H1 (cell line): ENCODE data around the gene KDM6B. TPM values are rescaled to one million over a fixed set of nuclear protein-coding genes. Genes with fewer than 3 reads are reported as not detected.

Source experiments
- CTCF ChIA-PET: fragments of 300-600 bp; sonication (Branson Sonifier 250); formaldehyde crosslinking; loops from one replicate; lab custom pipeline; 2021; ENCODE audit not compliant: partially characterized antibody; lab: Charles Lee
- POLR2A ChIA-PET: fragments of 300-600 bp; sonication (Branson Sonifier 250); formaldehyde crosslinking; loops from one replicate; lab custom pipeline; 2021; ENCODE audit warnings: inconsistent platforms; ENCODE audit not compliant: partially characterized antibody; lab: Charles Lee
- DNase-seq, 2 experiments: peaks; one replicate each; pipeline versions ENCODE4 v3.0.0 to v3.0.0-alpha.2; 2010 to 2022; ENCODE audit warnings: low spot score in 2 of 2, low read depth in 1 of 2, mixed read lengths in 1 of 2
- FAIRE-seq: peaks from 2 replicates; lab custom pipeline; 2011; peaks lifted over from hg19 to GRCh38; lab: Jason Lieb, UNC
- H2AFZ ChIP-seq: 2 replicates; pipeline ENCODE4 v1.8.1; 2012; ENCODE audit warnings: low read length, inconsistent platforms
- H2AK5ac ChIP-seq: 2 replicates; pipeline ENCODE4 v1.6.1; 2013; ENCODE audit warnings: low read depth, low read length
- H2BK120ac ChIP-seq: replicated peaks from 2 replicates; pipeline ENCODE3; 2013; ENCODE audit warnings: low read depth, low read length, inconsistent platforms
- H2BK12ac ChIP-seq: 2 replicates; pipeline ENCODE4 v1.6.1; 2013; ENCODE audit warnings: low read depth, low read length
- H2BK15ac ChIP-seq: 2 replicates; pipeline ENCODE4 v1.6.1; 2013; ENCODE audit warnings: low read length
- H2BK20ac ChIP-seq: 2 replicates; pipeline ENCODE4 v1.6.1; 2013; ENCODE audit warnings: low read length
- H2BK5ac ChIP-seq: 2 replicates; pipeline ENCODE4 v1.6.1; 2013; ENCODE audit warnings: low read depth, low read length
- H3K14ac ChIP-seq: 2 replicates; pipeline ENCODE4 v1.6.1; 2013; ENCODE audit warnings: inconsistent platforms; ENCODE audit not compliant: insufficient read length
- H3K18ac ChIP-seq: 2 replicates; pipeline ENCODE4 v1.6.1; 2013; ENCODE audit warnings: low read length; ENCODE audit errors: extremely low read depth
- H3K23ac ChIP-seq: 2 replicates; pipeline ENCODE4 v1.6.1; 2013; ENCODE audit warnings: inconsistent platforms; ENCODE audit not compliant: insufficient read length
- H3K23me2 ChIP-seq: 2 replicates; pipeline ENCODE4 v1.6.1; 2013; ENCODE audit warnings: low read depth, low read length
- H3K27ac ChIP-seq: 2 replicates; pipeline ENCODE4 v1.6.1; 2011; ENCODE audit warnings: low read depth, low read length, inconsistent platforms
- H3K27me3 ChIP-seq, 4 experiments: replicated peaks in 1 of 4; 1 replicate in 1 of 4; 2 replicates in 3 of 4; pipeline versions ENCODE4 v1.6.1 to v1.8.1; 2011 to 2013; ENCODE audit warnings: low read length in 3 of 4, mild to moderate bottlenecking in 3 of 4, inconsistent platforms in 2 of 4, mixed read lengths in 2 of 4, moderate library complexity in 1 of 4; ENCODE audit not compliant: control insufficient read depth in 3 of 4, insufficient read depth in 3 of 4; ENCODE audit errors: extremely low read depth in 1 of 4
- H3K36me3 ChIP-seq, 4 experiments: 2 replicates each; pipeline versions ENCODE4 v1.6.1 to v1.8.1; 2011 to 2013; ENCODE audit warnings: mild to moderate bottlenecking in 4 of 4, low read length in 3 of 4, moderate library complexity in 2 of 4, control low read depth in 1 of 4, inconsistent platforms in 1 of 4; ENCODE audit not compliant: insufficient read depth in 4 of 4, control insufficient read depth in 2 of 4
- H3K4ac ChIP-seq: replicated peaks from 2 replicates; pipeline ENCODE3; 2013; ENCODE audit warnings: low read length, low read depth, mixed read lengths, inconsistent platforms; ENCODE audit not compliant: insufficient read length
- H3K4me1 ChIP-seq, 4 experiments: replicated peaks in 1 of 4; 1 replicate in 1 of 4; 2 replicates in 3 of 4; pipeline versions ENCODE4 v1.6.1 to v1.8.1; 2011 to 2013; ENCODE audit warnings: low read length in 3 of 4, inconsistent platforms in 2 of 4, mixed read lengths in 1 of 4; ENCODE audit not compliant: insufficient read depth in 4 of 4, control insufficient read depth in 3 of 4
- H3K4me2 ChIP-seq, 2 experiments: 2 replicates each; pipeline versions ENCODE4 v1.6.1 to v1.8.1; 2011 to 2013; ENCODE audit warnings: low read depth in 2 of 2, low read length in 2 of 2, control low read depth in 1 of 2, inconsistent platforms in 1 of 2, mild to moderate bottlenecking in 1 of 2; ENCODE audit not compliant: insufficient read depth in 1 of 2
- H3K4me3 ChIP-seq, 4 experiments: fragments of 200-600, 300-600 bp in 1 of 4; sonication (generic), shearing (Covaris generic), sonication (Bioruptor Twin) in 1 of 4; 2 replicates each; pipeline versions ENCODE4 v1.5.1 to v1.8.1; 2011 to 2016; ENCODE audit warnings: low read length in 4 of 4, low read depth in 3 of 4, control low read depth in 2 of 4, inconsistent platforms in 2 of 4, mild to moderate bottlenecking in 2 of 4, mixed read lengths in 1 of 4, moderate library complexity in 1 of 4; ENCODE audit not compliant: insufficient read depth in 2 of 4; ENCODE audit errors: extremely low read depth in 1 of 4
- H3K56ac ChIP-seq: replicated peaks from 2 replicates; pipeline ENCODE3; 2013; ENCODE audit warnings: low read depth, mild to moderate bottlenecking, mixed read lengths, low read length, inconsistent platforms; ENCODE audit not compliant: insufficient read length
- H3K79me1 ChIP-seq: 2 replicates; pipeline ENCODE4 v1.6.1; 2013; ENCODE audit warnings: low read depth, low read length, control low read depth
- H3K79me2 ChIP-seq, 2 experiments: 2 replicates each; pipeline versions ENCODE4 v1.6.1 to v1.8.1; 2012 to 2013; ENCODE audit warnings: low read length in 2 of 2, mild to moderate bottlenecking in 2 of 2, inconsistent platforms in 1 of 2; ENCODE audit not compliant: insufficient read depth in 2 of 2, control insufficient read depth in 1 of 2
- H3K9ac ChIP-seq, 4 experiments: replicated peaks in 1 of 4; 1 replicate in 1 of 4; 2 replicates in 3 of 4; pipeline versions ENCODE4 v1.6.1 to v1.8.1; 2011 to 2013; ENCODE audit warnings: low read depth in 3 of 4, low read length in 3 of 4, control low read depth in 2 of 4, mild to moderate bottlenecking in 2 of 4, moderate library complexity in 2 of 4, inconsistent platforms in 1 of 4; ENCODE audit errors: extremely low read depth in 1 of 4
- H3K9me3 ChIP-seq, 2 experiments: 2 replicates each; pipeline versions ENCODE4 v1.6.1 to v1.8.1; 2012 to 2013; ENCODE audit warnings: mild to moderate bottlenecking in 2 of 2, moderate library complexity in 2 of 2, control low read depth in 1 of 2, inconsistent platforms in 1 of 2, low read depth in 1 of 2, low read length in 1 of 2, mixed read lengths in 1 of 2; ENCODE audit not compliant: insufficient read depth in 2 of 2
- H4K20me1 ChIP-seq, 2 experiments: replicated peaks in 1 of 2; 2 replicates each; pipeline versions ENCODE3 to v1.8.1; 2011 to 2013; ENCODE audit warnings: inconsistent platforms in 2 of 2, low read length in 2 of 2, mild to moderate bottlenecking in 1 of 2; ENCODE audit not compliant: insufficient read depth in 2 of 2, control insufficient read depth in 1 of 2
- H4K5ac ChIP-seq: 2 replicates; pipeline ENCODE4 v1.6.1; 2013; ENCODE audit warnings: low read length, low read depth, mixed read lengths, inconsistent platforms; ENCODE audit not compliant: insufficient read length
- H4K8ac ChIP-seq: 2 replicates; pipeline ENCODE4 v1.8.0; 2013; ENCODE audit warnings: mild to moderate bottlenecking, moderate library complexity, low read length, inconsistent platforms; ENCODE audit not compliant: insufficient read depth; ENCODE audit errors: extremely low read depth
- H4K91ac ChIP-seq: replicated peaks from 2 replicates; pipeline ENCODE3; 2013; ENCODE audit warnings: low read length, mixed read lengths, inconsistent platforms; ENCODE audit not compliant: insufficient read length
- BCL11A ChIP-seq, 2 experiments: IDR thresholded peaks; one replicate each; pipeline ENCODE4 v1.6.1; 2011; ENCODE audit warnings: low read depth in 2 of 2, low read length in 2 of 2, mild to moderate bottlenecking in 2 of 2
- CHD1 ChIP-seq: IDR thresholded peaks from 2 replicates; pipeline ENCODE4 v1.6.1; 2012; ENCODE audit warnings: low read depth, low read length, improper control_type of control experiment
- CHD2 ChIP-seq: IDR thresholded peaks from 2 replicates; pipeline ENCODE4 v1.6.1; 2012; ENCODE audit warnings: low read length, improper control_type of control experiment
- POLR2AphosphoS5 ChIP-seq: IDR thresholded peaks from 2 replicates; pipeline ENCODE4 v1.6.1; 2011; ENCODE audit warnings: low read depth, low read length
- TBP ChIP-seq: IDR thresholded peaks from 2 replicates; pipeline ENCODE4 v1.6.1; 2011; ENCODE audit warnings: low read depth, low read length, improper control_type of control experiment
- WGBS, 2 experiments: shearing (Covaris generic) in 1 of 2; methylation state at CpG; one replicate each; pipeline versions ENCODE4 v1.1.6 to v1.1.7; 2013 to 2015; ENCODE audit warnings: low lambda C conversion rate in 2 of 2, mixed read lengths in 2 of 2, inconsistent platforms in 1 of 2, low coverage in 1 of 2, missing lambda C conversion rate in 1 of 2; ENCODE audit not compliant: insufficient replicate concordance in 2 of 2, insufficient coverage in 1 of 2, insufficient read length in 1 of 2; ENCODE audit errors: extremely low coverage in 1 of 2, missing lambda C conversion rate in 1 of 2; 5-methylcytosine and 5-hydroxymethylcytosine counted together
- polyA plus RNA-seq, 7 experiments: library from polyadenylated mRNA; depleted of rRNA in 3 of 7; stranded (reverse) in 5 of 7; unstranded in 2 of 7; fragments of >200 nt in 5 of 7; fragments of 200-250 nt in 2 of 7; gene quantifications; 1 replicate in 5 of 7; 2 replicates in 1 of 7; 4 replicates in 1 of 7; pipeline versions ENCODE4 v1.2.1 to v1.2.3, GENCODE V29; 2011 to 2013; ENCODE audit warnings: missing spikeins in 2 of 7, mixed read lengths in 2 of 7
- total RNA-seq: library from RNA; stranded (reverse); fragmentation: NEBNext Ultra II Directional; extraction: Animal tissue kit (Norgen Biotek cat#: 25700); gene quantifications from 2 replicates; pipeline ENCODE4 v1.2.1, GENCODE V29; 2021

Gene KDM6B
- total and polyA plus RNA-seq, 2 of the 8 experiments (the other 6 are each of a cell fraction or from before 2014, with no cell fraction given) = 0.48 to 3.7 TPM

DNA sequence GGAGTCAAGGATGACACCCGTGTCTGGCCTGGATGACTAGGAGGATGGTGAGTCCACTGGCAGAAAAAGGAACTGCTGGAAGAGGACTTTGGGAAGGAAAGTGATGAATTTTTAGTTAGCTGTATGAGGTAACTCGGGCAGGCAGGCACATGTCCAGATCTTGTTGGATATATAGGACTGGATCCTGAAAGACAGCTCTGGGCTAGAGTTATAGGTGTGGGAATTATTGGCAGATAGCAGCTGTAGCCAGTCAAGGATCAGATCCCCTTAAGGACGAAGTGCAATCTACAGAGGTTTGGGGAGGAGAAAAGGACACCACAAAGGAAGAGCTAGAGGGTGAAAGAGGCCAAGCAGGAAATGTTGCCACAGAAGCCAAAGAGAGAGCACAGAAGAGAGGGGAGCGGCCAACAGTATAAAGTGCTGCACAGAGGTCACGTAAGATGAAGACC lies 33.9 kb downstream of the KDM6B start:
- Histone ChIP-seq H3K4me3 (no peak overlapping the region), H2BK15ac (no peak overlapping the region), H4K8ac (no peak overlapping the region), H2BK20ac (no peak overlapping the region), H3K79me2 (no peaks in the 10 kb centered on the region), H3K23me2 (no peaks in the 10 kb centered on the region), H2AFZ (no peak overlapping the region), H3K4me1 (no peaks in the 10 kb centered on the region; a peak in 1 of 7 replicates), H4K91ac (no peak overlapping the region), H2BK120ac (no peak overlapping the region), H3K4ac (no peak overlapping the region), H3K79me1 (no peaks in the 10 kb centered on the region)
- CTCF ChIA-PET = interaction anchor here (0.8 to 2.4 kb wide), 5 partner anchors 17 to 188 kb away, joined by 3 to 7 read pairs (median 4); no protein-coding TSS in a partner anchor
- TF ChIP-seq BCL11A (IDR thresholded peaks at IDR 0.05; ENCODE audit: low read depth in 2 of 2, low read length in 2 of 2) (no peak), CHD1 (no peak), TBP (no peak), POLR2AphosphoS5 (no peak), CHD2 (no peak)
- TF ChIP-seq, all 59 proteins: peak for 0
- no peak for DNase-seq
- Histone ChIP-seq H3K27me3 (no peaks in the 10 kb centered on the region), H4K20me1 (no peaks in the 10 kb centered on the region), H2AK5ac (no peak overlapping the region), H3K27ac (no peak overlapping the region), H3K18ac (no peak overlapping the region), H4K5ac (no peak overlapping the region), H3K14ac (no peak overlapping the region), H3K9me3 (no peaks in the 10 kb centered on the region), H2BK12ac (no peak overlapping the region), H3K4me2 (no peak overlapping the region), H2BK5ac (no peak overlapping the region), H3K23ac (no peak overlapping the region), H3K9ac (no peak overlapping the region), H3K56ac (no peak overlapping the region), H3K36me3 (no peaks in the 10 kb centered on the region; a peak in 1 of 8 replicates)
- WGBS, 2 experiments = 81% methylated on average over 5 of the region's 5 CpGs; no CpG with 5 or more reads in 1 of the 2 experiments
- no peak for FAIRE-seq
- POLR2A ChIA-PET = interaction anchor here (1.4 kb wide), 1 partner anchor 35 kb away, joined by 3 read pairs; no protein-coding TSS in a partner anchor
